ENCODE results near the gene MUC7.
"Not testable (repeated sequence)": the region's sequence is repeated elsewhere in the genome, so short reads cannot be mapped to it uniquely, and the experiment has no call there.

The MUC7 gene

DNA sequence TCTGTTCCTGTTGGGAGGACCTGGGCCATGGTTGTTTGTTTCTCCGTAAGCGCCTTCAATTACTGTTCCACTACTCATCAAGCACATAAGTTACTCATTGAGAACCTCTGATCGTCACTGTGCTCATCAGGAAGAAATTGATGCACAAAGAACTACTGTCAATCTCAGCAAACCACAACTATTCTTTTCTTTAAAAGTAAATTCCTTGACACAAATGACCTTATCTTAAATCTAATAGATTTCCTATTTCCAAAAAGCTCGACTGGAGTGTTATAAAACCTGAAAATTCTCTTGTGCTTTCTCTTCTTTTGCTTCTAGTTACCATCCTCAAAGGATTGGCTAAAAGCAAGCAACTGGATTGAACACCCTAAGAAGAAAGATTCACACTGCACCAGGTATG, at the start of gene MUC7:
Gene MUC7, plus strand, starts transcription at position 301 of the 400 bp plus-strand sequence. CDS start 1,825 bp downstream, outside the sequence.
- DNase-seq: no peak

DNA sequence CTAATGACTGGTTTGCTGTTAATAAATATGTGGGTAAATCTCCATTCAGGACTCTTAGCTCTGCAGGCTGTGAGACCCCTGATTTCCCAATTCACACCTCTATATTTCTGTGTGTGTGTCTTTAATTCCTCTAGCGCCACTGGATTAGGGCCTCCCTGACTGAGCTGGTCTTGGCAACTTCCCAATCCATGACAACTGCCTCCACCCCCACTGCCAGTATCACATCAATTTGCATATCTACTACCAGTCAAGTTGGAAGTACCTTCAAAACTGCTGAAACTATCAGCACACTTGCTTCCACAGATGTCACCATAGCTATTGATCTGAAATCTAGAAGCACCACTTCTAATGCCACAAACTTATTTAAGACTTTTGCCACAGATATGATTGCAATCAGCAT, 46.7 kb upstream of the MUC7 start:
- no peak for DNase-seq

DNA sequence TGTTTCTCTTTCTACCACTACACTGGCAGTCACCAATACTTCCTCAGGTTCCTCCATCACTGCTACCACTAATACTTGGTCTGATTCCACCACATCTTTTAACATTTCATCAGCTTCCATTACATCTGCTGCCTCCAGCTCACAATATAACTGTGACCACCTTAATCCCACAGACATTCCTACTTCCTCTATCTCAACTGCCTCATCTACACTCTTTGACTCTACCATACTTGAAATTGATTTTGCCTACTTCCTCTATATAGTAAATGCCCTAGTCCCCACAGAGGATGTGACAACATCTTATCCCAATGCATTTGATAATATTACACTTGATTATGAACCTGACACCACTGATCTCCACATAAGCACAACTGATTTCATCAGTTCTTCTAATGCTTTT, 45.2 kb upstream of the MUC7 start:
- no peak for DNase-seq

DNA sequence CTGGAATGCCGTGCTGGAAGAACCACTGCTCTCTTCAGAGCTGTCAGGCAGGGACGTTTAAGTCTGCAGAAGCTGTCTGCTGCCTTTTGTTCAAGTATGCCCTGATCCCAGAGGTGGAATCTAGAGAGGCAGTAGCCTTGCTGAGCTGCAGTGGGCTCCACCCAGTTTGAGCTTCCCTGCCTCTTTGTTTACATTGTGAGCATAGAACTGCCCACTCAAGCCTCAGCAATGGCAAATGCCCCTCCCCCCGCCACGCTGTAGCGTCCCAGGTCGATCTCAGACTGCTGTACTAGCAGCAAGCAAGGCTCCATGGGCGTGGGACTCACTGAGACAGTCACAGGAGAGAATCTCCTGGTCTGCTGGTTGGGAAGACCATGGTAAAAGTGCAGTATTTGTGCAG, 34.8 kb upstream of the MUC7 start:
- DNase-seq: no peak

DNA sequence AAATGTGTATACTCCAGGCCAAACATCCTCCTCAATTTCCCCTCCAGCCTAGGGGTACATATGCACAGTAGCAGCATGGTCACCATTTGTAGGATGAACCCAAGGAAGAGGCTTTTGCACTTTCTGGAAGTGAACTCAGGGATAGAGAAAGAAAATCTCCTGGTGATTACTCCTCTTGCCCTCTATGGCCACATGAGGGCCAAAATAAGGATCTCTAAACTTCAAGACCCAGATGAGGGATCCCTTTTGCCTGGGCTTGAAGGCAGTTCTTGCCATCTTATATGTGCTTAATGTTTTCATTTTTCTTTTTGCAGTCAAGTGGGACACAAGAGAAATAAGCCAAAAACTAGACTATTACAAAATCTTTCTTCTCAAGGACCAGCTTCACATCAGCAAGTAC, 29.5 kb upstream of the MUC7 start:
- no peak for DNase-seq

DNA sequence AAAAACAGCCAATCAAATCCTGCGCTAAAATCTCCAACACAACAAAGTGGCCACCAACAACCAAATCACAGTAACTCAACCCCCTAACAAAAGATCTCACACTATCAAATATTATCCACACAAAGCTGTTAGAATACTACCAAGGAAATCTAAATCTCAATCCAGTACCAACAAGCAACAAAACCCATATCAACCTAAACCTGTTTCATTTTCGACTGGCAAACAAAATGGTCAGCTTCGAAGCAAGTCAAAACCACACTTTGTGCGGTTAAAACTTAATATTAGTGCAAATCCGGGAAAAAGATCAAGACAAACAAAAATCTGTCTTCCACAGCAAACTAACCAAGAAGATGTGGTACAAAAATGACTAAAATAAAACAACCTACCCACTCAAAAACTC, 28.7 kb upstream of the MUC7 start:
- DNase-seq: no peak

DNA sequence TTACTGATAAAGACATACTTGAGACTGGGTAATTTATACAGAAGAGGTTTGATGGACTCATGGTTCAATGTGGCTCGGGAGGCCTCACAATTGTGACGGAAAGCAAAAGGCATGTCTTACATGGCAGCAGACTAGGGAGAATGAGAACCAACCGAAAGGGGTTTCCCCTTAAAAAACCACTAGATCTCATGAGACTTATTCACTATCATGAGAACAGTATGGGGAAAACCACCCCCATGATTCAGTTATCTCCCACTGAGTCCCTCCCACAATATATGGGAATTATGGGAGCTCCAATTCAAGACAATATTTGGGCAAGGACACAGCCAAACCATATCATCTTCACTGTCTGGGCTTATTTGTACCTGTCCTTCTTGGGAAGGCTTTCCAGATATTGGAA, 22.8 kb upstream of the MUC7 start:
- no peak for DNase-seq

DNA sequence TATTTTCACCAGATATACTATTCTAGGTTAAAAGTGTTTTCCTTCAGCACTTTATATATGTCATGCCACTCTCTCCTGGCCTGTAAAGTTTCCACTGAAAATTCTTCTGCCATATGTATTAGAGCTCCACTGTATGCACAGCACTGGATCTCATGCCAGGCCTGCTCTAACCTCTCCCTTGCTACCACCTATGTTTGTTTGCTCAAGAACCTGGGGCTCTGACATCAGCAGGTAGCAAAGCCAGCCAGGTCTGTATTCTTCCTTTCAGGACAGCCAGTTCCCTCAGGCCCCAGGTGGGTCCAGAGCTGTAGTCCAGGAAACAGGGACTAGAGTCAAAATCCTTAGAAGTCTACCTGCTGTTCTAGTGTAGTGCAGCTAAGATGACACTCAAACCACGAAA, 19.1 kb upstream of the MUC7 start:
- DNase-seq: no peak

DNA sequence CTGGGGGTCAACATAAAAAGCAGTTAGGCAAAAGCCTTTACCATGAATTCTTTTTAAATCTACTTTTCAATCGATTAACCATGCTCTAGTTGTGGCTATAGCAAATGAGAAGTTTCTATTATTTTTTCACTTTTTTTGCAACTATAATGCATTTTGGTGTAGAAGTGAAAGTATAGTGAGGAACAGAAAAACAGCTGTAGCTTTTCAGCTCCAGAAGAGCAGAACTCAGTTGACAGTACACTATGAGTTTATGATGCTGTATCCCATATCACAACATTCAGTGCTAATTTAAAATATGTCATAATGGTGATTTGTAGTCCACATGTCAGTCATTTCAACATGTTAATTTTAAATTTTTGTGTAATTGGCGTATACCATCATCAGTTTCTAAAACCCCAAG, 8.7 kb upstream of the MUC7 start:
- DNase-seq: no peak

DNA sequence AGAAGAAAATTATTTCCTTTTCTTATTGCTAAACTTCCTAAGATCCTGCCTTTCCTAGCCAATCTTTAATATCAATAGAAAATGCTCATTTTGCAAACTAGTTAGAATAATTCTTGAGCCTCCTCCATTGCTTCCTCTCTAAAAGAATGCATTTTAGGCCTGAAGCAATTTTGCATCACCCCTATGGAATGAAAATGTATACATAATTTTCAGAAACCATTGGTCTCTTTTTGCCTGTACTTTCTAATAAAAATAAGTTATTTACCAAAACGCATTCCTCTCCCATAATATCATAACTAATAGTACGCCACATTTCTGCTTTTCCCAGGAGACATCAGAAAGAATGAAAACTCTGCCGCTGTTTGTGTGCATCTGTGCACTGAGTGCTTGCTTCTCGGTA, 1.7 kb downstream of the MUC7 start:
- no peak for DNase-seq

DNA sequence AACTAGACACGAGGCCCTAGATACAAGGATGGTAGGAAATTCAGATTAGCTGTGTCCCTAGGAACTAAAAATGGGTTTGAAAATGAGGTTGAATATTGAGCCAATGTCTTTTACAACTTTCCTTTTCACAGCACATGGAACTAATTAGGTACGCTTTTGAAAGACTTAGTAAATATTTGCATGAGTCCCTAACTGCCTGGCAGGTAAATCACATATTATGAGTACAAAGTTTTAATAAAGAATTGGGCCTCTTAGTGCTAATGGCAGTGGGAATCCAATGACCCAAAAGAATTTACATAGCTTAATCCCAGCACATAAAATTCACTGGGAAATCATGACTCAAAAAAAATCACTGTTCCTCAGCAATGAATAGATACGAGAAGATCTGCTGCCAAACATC, 16.8 kb downstream of the MUC7 start:
- DNase-seq: no peak

DNA sequence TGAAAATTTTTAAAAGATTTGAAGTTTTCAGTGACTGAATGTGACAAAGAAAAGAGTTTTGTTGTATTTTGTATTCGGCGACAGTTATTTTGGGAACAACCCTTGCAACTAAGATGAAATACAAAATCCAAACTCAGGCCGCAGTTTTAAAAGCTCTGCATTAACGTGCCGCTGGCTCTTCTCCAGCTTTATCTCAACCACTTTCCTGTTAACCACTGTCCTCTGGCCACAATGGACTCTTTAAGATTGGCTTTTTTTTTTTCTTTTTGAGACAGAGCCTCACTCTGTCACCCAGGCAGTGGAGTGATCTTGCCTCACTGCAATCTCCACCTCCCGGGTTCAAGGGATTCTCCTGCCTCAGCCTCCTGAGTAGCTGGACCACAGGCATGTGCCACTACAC, 24.2 kb downstream of the MUC7 start:
- no peak for DNase-seq

DNA sequence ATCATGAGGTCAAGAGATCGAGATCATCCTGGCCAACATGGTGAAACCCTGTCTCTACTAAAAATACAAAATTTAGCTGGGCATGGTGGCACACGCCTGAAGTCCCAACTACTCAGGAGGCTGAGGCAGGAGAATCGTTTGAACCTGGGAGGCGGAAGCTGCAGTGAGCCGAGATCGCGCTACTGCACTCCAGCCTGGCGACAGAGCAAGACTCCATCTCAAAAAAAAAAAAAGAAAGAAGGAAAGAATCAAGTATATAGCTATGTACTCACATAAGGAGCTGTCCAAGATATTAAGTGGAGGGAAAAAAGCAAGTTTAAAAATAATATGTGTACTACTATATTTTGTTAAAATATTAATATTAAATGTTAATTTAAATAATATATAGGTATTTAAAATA, 29.8 kb downstream of the MUC7 start:
- not testable (repeated sequence) for DNase-seq

DNA sequence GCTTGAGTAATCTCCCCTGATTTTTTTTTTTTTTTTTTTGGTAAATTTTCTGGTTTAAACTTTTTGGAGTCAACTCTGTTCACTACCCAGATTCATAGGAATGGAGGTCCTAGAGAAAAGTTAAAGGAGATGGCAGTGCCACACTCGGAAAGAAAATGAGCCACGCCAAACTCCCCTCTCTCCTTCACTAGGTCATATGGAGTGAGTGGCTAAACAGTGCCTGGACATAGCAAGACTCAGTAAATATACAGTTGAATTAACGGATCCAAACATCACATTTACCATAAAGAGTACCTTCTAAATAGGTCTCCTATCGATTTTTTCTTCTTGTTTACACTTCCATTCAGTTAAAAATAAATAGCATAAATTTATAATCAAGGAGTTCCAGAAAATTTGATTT, 32.7 kb downstream of the MUC7 start:
- DNase-seq: no peak

DNA sequence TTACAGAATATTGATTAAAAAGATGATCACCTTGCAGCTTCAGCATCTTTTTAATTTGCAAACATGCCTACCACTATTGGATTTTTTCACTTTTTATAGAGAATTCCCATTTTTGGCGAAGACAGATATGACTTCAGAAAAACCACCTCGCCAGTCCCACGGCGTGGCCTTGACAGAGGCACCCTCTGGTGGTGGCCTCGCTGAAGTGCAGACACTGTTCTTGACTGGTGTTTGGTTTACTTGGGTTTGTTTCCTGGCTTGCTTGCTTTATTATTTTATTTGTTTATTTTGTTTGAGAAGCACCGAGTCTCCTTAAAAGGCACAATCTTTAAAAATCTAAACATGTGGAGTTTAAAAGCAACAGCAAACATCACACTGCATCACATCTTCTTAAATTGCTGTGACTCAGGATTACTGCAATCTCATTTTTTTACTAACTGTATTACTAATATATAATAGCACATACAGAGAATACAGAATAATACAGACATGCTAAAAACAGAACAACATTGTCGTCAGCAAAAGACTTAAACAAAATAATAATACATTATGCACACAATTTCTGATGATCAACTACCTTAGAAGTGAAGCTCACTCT, 33.3 kb downstream of the MUC7 start:
- DNase-seq: no peak

DNA sequence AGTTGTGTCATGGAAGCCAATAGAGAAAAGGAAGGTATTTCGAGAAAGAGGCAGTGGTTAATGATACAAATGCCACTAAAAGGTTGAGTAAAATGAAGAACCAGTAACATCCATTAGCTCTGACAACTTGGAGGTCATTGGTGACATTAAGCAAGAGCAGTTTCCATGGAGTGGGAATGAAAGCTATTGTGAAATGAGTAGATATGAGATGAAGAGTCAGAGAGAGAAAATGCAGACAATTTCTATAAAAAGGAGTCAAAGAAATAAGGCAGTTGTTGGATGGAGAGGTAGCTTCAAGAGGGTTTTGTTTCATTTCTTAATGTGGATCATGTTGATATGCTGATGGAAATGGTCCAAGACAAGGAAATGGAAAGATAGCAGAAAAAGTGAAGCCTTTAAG, 36.8 kb downstream of the MUC7 start:
- no peak for DNase-seq

DNA sequence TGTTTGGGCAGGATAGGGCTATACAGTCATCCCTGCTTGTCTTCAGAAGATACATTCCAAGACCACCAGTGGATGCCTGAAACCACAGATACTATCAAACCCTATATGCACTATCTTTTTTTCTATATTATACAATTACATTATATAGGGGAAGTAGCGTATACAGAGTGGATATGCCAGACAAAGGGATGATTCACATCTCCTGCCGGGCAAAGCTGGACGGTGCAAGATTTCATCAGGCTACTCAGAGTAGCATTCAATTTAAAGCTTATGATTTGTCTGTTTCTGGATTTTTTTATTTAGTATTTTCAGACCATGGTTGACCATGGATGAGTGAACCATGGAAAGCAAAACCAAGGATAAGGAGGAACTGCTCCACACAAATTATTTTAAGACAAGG, 39.4 kb downstream of the MUC7 start:
- DNase-seq: no peak

DNA sequence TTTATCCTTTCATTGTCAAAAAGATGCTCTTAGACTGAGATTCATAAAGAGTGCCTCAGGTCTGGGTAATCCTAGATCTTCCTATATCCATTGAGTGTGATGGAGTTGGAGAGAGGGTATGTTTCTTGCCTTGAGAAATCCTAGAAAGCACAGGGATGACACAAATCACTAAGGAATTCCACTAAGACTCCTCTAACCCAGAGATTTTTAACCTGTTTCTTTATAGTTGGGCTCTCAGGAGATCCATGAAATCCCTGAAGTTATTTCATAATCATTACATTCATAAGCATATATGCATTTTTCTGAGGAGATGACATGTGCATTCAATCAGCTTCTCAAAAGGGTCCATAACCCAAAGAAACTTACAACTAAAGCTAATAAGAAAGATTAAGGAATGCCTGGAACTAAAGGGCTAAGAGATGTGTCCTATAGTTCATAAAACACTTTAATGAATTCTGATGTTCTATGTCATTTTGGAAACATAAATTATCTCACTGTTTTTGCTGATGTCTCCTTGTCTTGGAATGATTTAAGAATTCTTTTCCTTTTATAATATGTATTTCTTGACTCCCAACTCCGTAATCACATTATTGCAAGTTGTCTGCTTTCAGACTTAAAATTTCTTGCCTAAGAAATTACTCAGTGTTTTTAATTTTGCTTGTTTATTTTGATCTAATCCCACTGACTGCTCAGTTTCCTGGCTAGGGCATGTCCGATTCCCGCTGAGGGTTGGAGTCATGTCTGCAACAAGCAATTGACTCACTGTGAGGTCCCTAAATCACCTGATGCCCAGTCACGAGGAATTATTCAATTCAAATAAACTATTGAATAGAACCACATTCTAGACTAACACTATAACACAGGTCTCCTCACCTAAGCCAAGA, 43.6 kb downstream of the MUC7 start:
- DNase-seq: no peak

DNA sequence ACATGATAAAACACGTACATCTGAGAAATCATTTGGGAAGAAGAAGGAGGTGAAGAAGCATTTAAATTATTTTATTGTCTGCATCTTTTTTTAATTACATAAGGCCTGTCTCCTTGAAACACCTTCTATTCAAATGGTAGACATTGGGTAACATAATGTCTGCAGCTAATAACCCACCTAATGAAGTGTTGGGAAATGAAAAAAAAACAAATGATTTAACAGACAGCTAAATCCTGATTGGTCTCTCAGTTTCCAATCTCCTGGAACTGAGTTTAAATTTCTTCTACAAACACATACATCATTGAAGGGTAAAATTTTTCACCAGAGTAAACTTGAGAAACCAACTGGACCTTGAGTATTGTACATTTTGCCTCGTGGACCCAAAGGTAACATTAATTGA, 46.3 kb downstream of the MUC7 start, which contains the start of gene AMTN:
Gene AMTN, plus strand, starts transcription at position 301 of the 400 bp plus-strand sequence. CDS start 209 bp downstream, outside the sequence.
- DNase-seq: no peak

DNA sequence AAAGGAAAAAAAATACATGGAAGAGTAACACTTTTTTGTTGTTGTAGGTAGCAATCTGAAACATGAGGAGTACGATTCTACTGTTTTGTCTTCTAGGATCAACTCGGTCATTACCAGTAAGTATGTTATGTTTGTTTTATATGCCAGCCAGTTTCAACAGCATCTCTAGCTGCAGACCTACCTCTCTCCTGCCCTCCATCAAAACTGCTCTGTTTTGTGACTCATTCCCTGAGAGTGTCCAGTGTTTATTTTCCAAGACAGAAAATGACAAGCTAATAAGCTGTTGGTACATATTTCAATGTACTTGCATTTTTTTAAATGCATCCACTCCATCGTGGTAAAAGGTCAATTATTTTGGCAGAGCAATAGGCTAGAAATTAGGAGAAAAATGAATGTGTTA, 46.7 kb downstream of the MUC7 start:
- DNase-seq: no peak

DNA sequence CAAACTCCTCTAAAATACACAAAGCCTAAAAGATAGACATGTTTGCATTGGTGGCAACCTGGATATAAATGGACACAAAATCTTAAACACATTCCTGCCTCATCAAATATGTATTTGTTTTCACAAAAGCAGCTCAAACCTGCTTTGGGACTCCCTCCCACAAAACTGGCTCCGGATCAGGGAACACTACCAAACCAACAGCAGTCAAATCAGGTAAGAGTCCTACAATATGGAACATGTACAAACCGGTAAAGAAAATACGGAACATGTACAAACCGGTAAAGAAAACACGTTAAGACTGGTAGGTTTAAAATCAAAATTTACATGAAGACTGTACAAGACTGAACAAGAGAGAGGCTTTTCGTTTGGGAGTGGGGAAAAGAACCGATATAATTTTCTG, 50.6 kb downstream of the MUC7 start:
- DNase-seq: no peak

DNA sequence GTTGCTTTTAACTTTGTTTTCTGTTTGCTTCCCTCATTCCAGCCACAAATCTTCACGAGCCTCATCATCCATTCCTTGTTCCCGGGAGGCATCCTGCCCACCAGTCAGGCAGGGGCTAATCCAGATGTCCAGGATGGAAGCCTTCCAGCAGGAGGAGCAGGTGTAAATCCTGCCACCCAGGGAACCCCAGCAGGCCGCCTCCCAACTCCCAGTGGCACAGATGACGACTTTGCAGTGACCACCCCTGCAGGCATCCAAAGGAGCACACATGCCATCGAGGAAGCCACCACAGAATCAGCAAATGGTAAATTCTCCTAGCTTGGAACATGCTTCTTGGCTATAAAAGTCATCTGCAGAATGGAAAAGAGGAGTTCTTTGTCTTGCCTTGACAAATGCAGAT, 59.0 kb downstream of the MUC7 start:
- DNase-seq: no peak

DNA sequence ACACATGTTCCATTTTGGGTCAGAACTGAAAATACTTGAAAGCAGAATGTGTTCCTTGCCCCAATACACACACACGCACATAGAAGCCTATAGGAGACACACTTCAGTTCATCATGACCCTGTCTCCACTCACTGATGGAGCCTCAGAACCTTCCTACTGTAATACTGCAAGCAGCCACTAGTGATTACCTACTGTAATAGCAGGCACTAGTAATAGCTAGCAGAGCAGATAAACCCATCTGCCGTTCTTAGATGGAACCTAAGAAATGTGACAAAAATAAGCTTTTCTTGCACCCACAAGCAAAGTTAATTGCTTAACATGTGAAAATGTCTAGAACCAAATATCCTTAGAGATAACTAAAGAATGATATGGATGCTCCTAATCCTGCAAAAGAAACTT, 60.0 kb downstream of the MUC7 start:
- no peak for DNase-seq
